Keratinocyte (primary cell): ENCODE data around the gene DNAJB6. TPM values are rescaled to one million over a fixed set of nuclear protein-coding genes. Genes with fewer than 3 reads are reported as not detected.

ENCODE experiments used
- DNase-seq: peaks from one replicate; pipeline ENCODE4 v3.0.0-alpha.2; 2011; ENCODE audit warnings: low read depth, missing footprints, low spot score
- FAIRE-seq: peaks from 2 replicates; lab custom pipeline; 2011; peaks lifted over from hg19 to GRCh38; lab: Jason Lieb, UNC
- H2AFZ ChIP-seq: 2 replicates; pipeline ENCODE4 v1.6.0; 2012; ENCODE audit warnings: low read length, control low read depth, inconsistent platforms; ENCODE audit not compliant: control insufficient read depth
- H3K27ac ChIP-seq: 2 replicates; pipeline ENCODE4 v1.5.1; 2011; ENCODE audit warnings: low read length; ENCODE audit not compliant: control insufficient read depth, insufficient read depth
- H3K27me3 ChIP-seq: 3 replicates; pipeline ENCODE4 v1.6.0; 2011; ENCODE audit warnings: low read length; ENCODE audit not compliant: control insufficient read depth, insufficient read depth; ENCODE audit errors: extremely low read depth
- H3K36me3 ChIP-seq, 2 experiments: 2 replicates in 1 of 2; 3 replicates in 1 of 2; pipeline ENCODE4 v1.5.1; 2011; ENCODE audit warnings: low read length in 2 of 2, mild to moderate bottlenecking in 1 of 2; ENCODE audit not compliant: control insufficient read depth in 2 of 2, insufficient read depth in 2 of 2; ENCODE audit errors: extremely low read depth in 1 of 2
- H3K4me1 ChIP-seq: 3 replicates; pipeline ENCODE4 v1.5.1; 2011; ENCODE audit warnings: low read length; ENCODE audit not compliant: control insufficient read depth, insufficient read depth; ENCODE audit errors: extremely low read depth
- H3K4me2 ChIP-seq: 3 replicates; pipeline ENCODE4 v1.6.0; 2011; ENCODE audit warnings: low read depth, low read length; ENCODE audit not compliant: control insufficient read depth, insufficient read depth; ENCODE audit errors: extremely low read depth
- H3K4me3 ChIP-seq, 3 experiments: fragments of 200-600 bp in 1 of 3; sonication (generic) in 1 of 3; 2 replicates in 2 of 3; 3 replicates in 1 of 3; pipeline ENCODE4 v1.5.1; 2011 to 2016; ENCODE audit warnings: low read length in 3 of 3, mild to moderate bottlenecking in 3 of 3, control low read depth in 2 of 3, inconsistent platforms in 1 of 3, low read depth in 1 of 3, mixed read lengths in 1 of 3, mixed run types in 1 of 3, moderate library complexity in 1 of 3; ENCODE audit not compliant: control insufficient read depth in 2 of 3, insufficient read depth in 2 of 3; ENCODE audit errors: extremely low read depth in 1 of 3
- H3K79me2 ChIP-seq: 2 replicates; pipeline ENCODE4 v1.6.0; 2012; ENCODE audit warnings: low read length; ENCODE audit not compliant: control insufficient read depth, insufficient read depth
- H3K9ac ChIP-seq: 3 replicates; pipeline ENCODE4 v1.6.0; 2011; ENCODE audit warnings: low read length; ENCODE audit not compliant: control insufficient read depth, insufficient read depth; ENCODE audit errors: extremely low read depth
- H3K9me1 ChIP-seq: 3 replicates; pipeline ENCODE4 v1.6.0; 2011; ENCODE audit warnings: low read length; ENCODE audit not compliant: control insufficient read depth, insufficient read depth; ENCODE audit errors: extremely low read depth
- H3K9me3 ChIP-seq: 2 replicates; pipeline ENCODE4 v1.5.1; 2012; ENCODE audit warnings: low read depth, low read length; ENCODE audit not compliant: control insufficient read depth
- H4K20me1 ChIP-seq: 3 replicates; pipeline ENCODE4 v1.6.0; 2011; ENCODE audit warnings: low read length; ENCODE audit not compliant: control insufficient read depth, insufficient read depth; ENCODE audit errors: extremely low read depth
- EZH2 ChIP-seq: IDR thresholded peaks from one replicate; pipeline ENCODE4 v1.6.1; 2012; ENCODE audit warnings: inconsistent platforms, mild to moderate bottlenecking, low read length, moderate library complexity
- dilution Hi-C: fragments of 300-500 bp; cut with MboI; formaldehyde crosslinking; loops from one replicate; pipeline ENCODE4 v1.7.0; 2020; ENCODE audit warnings: low sequenced_read_pairs; ENCODE audit not compliant: extremely low pct_ligation_motif_present
- polyA plus RNA-seq, 5 experiments: library from polyadenylated mRNA; depleted of rRNA in 3 of 5; stranded (reverse) in 3 of 5; stranded (forward) in 1 of 5; unstranded in 1 of 5; fragments of >200 nt; gene quantifications; 1 replicate in 1 of 5; 2 replicates in 3 of 5; 3 replicates in 1 of 5; pipeline versions ENCODE4 v1.2.1 to v1.2.3, GENCODE V29; 2011 to 2012; ENCODE audit warnings: missing spikeins in 2 of 5, low read depth in 1 of 5, low replicate concordance in 1 of 5
- TF ChIP-seq, protein P1 (sequence below), 3 experiments: IDR thresholded peaks in 1 of 3; conservative IDR thresholded peaks in 1 of 3; optimal IDR thresholded peaks in 1 of 3; 2 replicates in 2 of 3; 3 replicates in 1 of 3; pipeline versions ENCODE3 to v1.5.1; 2011; ENCODE audit warnings: low read length in 3 of 3, mild to moderate bottlenecking in 3 of 3, moderate library complexity in 2 of 3, control low read depth in 1 of 3, inconsistent platforms in 1 of 3; ENCODE audit not compliant: insufficient read depth in 2 of 3; ENCODE audit errors: extremely low read depth in 1 of 3

The DNAJB6 gene
- polyA plus RNA-seq, 1 donor (not counting 4 experiments of a cell fraction or from before 2014, with no cell fraction given), result 152 TPM

DNA sequence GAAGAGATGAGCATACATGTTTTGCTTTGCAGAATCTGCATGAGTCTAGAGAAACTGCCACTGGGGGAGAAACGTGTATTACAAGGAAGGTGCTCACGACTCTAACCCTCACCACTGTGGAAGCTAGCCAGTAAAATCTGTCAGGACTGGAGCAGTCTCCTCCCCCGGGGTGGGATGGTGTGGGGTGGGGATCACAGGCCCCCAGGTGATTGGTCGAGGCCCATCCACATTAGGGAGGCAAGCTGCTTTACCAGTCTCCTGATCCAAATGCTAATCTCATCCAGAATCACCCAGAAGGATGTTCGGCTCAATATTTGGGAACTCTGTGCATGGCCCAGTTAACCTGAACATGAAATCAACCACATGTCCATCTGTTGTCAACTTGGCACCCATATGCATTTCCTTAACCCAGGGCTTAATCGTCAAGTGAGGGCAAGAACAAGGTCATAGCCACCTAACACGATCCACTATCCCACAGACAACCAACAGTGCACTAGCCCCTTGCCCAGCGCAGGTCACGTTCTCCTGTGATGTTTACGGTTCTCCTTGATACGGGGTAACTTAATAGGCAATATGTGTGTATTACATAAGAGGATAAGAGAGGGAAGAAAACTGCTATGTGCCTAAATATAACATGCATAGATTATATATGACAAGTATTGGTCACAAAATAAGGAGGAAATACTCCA, 40.8 kb downstream of the DNAJB6 start:
- no peaks in the 10 kb centered on the region for H3K4me1 ChIP-seq
- H3K27ac ChIP-seq, result no peak overlapping the region
- no peak overlapping the region for H3K4me3 ChIP-seq
- peaks cover 25 to 39% of the 10 kb centered on the region in 2 experiments for H3K36me3 ChIP-seq
- no peak overlapping the region for H2AFZ ChIP-seq
- H3K9me3 ChIP-seq, result no peaks in the 10 kb centered on the region
- H4K20me1 ChIP-seq, result peaks cover 31% of the 10 kb centered on the region
- FAIRE-seq (no peak), DNase-seq (no peak)
- no peaks in the 10 kb centered on the region for H3K9me1 ChIP-seq
- no peak overlapping the region for H3K9ac ChIP-seq
- TF ChIP-seq EZH2, result no peak
- TF ChIP-seq, protein P1, sequence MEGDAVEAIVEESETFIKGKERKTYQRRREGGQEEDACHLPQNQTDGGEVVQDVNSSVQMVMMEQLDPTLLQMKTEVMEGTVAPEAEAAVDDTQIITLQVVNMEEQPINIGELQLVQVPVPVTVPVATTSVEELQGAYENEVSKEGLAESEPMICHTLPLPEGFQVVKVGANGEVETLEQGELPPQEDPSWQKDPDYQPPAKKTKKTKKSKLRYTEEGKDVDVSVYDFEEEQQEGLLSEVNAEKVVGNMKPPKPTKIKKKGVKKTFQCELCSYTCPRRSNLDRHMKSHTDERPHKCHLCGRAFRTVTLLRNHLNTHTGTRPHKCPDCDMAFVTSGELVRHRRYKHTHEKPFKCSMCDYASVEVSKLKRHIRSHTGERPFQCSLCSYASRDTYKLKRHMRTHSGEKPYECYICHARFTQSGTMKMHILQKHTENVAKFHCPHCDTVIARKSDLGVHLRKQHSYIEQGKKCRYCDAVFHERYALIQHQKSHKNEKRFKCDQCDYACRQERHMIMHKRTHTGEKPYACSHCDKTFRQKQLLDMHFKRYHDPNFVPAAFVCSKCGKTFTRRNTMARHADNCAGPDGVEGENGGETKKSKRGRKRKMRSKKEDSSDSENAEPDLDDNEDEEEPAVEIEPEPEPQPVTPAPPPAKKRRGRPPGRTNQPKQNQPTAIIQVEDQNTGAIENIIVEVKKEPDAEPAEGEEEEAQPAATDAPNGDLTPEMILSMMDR (optimal IDR thresholded peaks at IDR 0.05 in 1 of 3, IDR thresholded peaks at IDR 0.05 in 1 of 3, conservative IDR thresholded peaks at IDR 0.05 in 1 of 3; ENCODE audit: extremely low read depth in 1 of 3, insufficient read depth in 2 of 3, low read length in 3 of 3), result no peak
- no peaks in the 10 kb centered on the region for H3K27me3 ChIP-seq
- dilution Hi-C loops, result no loop called here
- H3K79me2 ChIP-seq, result peaks cover 99% of the 10 kb centered on the region
- no peak overlapping the region for H3K4me2 ChIP-seq

DNA sequence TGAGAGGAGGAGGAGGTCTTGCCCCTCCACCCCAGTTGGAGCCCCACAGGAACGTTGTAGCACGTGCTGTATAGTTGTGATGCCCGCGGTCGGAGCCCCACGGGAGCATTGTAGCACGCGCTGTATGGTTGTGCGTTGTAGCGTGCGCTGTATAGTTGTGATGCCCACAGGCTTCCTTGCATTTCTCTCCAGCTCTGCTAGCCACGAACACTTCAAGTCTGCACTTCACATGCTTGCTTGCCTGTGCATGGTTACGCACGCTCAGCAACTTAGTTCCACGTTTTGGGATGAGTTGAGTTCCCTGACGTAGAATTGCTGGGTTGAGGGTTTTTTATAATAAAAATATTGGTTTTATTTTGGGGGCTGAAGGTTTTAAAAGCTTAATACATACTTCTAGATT, 41.6 kb downstream of the DNAJB6 start:
- H3K4me2 ChIP-seq, result no peak overlapping the region
- no peaks in the 10 kb centered on the region for H3K27me3 ChIP-seq
- no peak overlapping the region for H3K27ac ChIP-seq
- no peak overlapping the region for H3K4me3 ChIP-seq
- H2AFZ ChIP-seq, result no peak overlapping the region
- no peak overlapping the region for H3K9ac ChIP-seq
- H4K20me1 ChIP-seq, result peaks cover 31% of the 10 kb centered on the region
- dilution Hi-C loops, result no loop called here
- DNase-seq, result no peak
- no peak for TF ChIP-seq EZH2
- TF ChIP-seq, protein P1 (optimal IDR thresholded peaks at IDR 0.05 in 1 of 3, IDR thresholded peaks at IDR 0.05 in 1 of 3, conservative IDR thresholded peaks at IDR 0.05 in 1 of 3; ENCODE audit: extremely low read depth in 1 of 3, insufficient read depth in 2 of 3, low read length in 3 of 3), result no peak
- H3K4me1 ChIP-seq, result no peaks in the 10 kb centered on the region
- no peaks in the 10 kb centered on the region for H3K9me1 ChIP-seq
- H3K79me2 ChIP-seq, result peaks cover 98% of the 10 kb centered on the region
- H3K36me3 ChIP-seq, result peaks cover 28 to 41% of the 10 kb centered on the region in 2 experiments
- no peak for FAIRE-seq
- H3K9me3 ChIP-seq, result no peaks in the 10 kb centered on the region
